GM18909 (cell line): Measurements from ENCODE around the gene ADRM1.

Experiments used
- ATAC-seq: cut with Tn5 transposase; IDR thresholded peaks from one replicate; pipeline ENCODE4 v1.9.1; 2021; ENCODE audit warnings: mild to moderate bottlenecking; ENCODE audit not compliant: unreplicated experiment, poor library complexity

Gene ADRM1

GRCh38 chr20:62321975-62322374 lies 19.2 kb downstream of the ADRM1 start:
- ATAC-seq = no peak

- ATAC-seq = no peak
Measured at GRCh38 chr20:62322492-62323041, 19.8 kb downstream of the ADRM1 start.

GRCh38 chr20:62323146-62323979 lies 20.6 kb downstream of the ADRM1 start:
- ATAC-seq = no peak

- ATAC-seq = no peak
Measured at GRCh38 chr20:62323980-62324906, 21.4 kb downstream of the ADRM1 start.

DNA sequence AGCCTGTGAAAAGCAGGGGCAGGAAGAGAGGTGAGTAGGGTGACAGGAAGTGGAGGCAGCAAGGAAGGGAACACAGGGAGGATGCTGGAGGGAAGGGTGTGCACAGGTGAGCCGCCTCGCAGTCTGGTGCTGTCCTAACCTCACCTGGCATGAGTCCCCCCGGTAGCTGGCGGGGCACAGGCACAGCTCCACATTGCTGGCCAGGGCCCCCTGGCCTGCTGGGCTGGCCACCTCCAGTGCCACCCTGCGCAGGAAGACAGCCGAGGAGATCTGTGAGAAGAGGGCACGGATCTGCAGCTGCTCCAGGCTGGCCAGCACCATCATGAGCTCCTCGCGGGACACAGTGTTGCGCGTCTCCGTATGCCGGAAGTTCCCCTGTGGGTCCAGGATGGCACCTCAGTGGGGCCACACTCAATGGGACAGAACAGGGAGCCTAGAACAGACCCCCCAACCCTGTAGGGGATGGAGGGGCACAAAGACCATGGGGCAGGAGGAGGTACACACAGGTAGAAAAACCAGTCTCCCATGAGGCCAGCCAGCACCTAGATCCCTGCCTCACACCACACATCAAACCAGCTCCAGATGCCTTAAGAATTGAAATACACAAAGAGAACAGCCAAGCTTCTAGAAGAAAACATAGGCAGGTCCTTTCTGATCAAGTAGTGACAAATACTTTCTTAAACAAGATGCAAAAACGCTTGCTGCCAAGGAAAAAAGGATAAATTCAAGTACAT lies 22.5 kb downstream of the ADRM1 start:
- ATAC-seq = no peak

DNA sequence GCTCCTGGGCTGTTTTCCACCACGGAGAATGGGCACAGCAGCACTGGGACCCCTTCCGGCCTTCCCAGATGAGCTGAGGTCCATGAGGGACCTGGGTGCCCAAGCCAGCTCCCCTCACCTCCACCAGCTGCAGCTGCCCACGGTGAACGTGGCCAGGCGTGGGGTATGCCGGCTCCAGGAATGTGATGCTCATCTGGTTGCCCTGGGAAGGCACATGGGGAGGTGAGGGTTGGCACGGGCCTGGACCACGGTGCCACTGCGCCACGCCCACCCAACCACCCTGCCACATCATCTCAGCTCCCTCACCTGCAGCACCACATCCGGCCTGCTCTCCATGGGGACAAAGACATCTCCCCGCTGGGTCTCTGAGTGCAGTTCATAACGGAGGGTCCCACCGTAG lies 23.8 kb downstream of the ADRM1 start:
- ATAC-seq = no peak

- ATAC-seq = no peak
Measured at GRCh38 chr20:62326959-62327725, 24.3 kb downstream of the ADRM1 start.

GRCh38 chr20:62327726-62328495 lies 25.1 kb downstream of the ADRM1 start:
- no peak for ATAC-seq

DNA sequence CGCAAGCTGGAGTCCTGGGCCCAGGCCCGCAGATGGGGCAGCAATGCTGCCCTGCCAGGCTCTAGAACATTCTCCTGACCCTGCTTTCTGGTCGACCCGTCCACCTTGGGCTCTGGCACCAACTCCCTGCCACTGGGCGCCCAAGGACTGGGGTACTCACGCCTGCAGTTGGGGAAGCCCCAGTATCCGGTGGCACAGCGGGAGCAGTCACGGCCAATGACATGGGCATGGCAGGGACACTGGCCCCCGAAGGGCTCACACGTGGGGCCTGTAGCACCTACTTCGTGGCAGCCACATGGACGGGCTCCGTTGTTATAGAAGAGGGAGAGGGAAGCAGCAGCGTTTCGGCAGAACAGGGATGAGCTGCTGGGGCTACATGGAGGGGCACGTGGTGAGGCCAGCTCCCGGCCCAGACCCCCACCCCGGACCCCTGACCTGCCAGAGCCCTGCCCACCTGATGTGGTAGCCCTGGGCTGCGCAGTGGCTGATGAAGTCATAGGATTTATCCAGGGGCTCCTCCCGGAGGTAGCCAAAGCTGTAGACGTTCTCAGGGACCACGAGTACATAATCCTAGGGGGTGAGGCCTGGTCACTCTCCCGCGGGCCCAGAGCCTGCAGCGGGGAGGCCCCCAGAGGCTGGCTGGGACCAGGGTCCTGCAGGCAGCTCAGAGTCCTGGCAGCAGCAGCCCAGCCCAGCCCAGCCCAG lies 26.0 kb downstream of the ADRM1 start:
- ATAC-seq = no peak

DNA sequence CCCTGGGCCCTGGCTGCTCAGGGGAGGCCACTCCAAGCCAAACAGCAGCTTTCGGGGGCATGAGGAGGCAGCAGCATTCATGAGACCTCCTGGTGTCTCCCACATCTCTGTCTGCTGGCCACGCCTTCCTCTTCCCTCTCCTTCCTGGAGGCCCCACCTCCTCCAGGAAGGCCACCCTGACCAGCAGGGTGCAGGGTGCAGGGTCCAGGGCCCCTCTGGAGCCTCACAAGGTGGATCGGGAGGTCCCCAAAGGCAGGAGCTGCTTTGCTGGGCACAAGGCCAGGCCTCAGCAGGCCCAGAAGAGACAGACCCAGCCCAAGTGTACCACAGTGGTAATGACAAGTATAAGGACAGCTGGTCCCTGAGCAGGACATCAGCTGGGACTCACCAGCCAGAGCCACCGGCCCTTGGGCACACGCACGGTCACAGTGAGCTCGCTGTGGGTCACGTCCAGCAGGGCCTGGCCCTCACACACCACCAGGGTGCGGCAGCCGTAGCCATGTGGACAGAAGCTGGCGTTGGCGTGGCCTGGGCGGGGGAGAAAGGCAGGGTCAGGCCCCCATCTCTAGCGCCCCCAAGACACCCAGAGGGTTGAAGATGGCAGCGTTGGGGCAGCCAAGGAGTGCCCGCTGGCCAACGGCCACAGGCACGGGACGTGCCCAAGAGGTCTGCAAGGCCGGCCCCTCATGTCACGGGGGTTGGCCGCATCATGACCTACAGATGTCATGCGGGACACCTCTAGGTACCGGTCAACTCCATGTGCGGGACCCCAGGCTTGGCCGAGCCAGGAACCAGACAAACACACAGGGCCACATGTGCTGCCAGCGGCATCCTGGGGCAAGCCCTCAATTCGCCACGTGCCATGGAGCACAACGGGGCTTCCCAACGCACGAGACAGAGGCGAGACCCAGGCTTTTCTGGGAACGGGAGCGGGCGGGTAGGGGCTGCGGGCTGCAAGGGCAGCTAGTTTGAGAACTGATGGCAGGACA lies 26.9 kb downstream of the ADRM1 start:
- no peak for ATAC-seq

- no peak for ATAC-seq
Measured at GRCh38 chr20:62330576-62331317, 27.9 kb downstream of the ADRM1 start.

DNA sequence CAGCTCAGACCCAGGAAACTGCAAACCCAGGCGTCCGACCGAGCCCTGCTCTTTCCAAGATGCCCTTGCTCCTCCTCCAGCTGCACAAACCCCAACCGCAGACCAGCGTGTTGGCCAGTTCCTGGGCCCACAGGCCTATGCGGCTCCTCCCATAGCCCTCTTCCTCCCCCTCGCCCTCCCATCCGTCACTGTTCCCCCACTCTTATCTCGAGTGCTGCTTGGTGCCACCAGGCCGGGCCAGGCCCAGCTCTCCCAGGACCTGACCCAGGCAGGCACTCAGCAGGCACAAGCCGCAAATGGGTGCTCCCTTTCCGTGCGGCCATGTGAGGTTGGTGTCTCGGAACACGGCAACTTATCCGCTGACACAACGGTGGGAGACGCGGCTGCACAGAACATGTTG lies 28.6 kb downstream of the ADRM1 start:
- no peak for ATAC-seq

DNA sequence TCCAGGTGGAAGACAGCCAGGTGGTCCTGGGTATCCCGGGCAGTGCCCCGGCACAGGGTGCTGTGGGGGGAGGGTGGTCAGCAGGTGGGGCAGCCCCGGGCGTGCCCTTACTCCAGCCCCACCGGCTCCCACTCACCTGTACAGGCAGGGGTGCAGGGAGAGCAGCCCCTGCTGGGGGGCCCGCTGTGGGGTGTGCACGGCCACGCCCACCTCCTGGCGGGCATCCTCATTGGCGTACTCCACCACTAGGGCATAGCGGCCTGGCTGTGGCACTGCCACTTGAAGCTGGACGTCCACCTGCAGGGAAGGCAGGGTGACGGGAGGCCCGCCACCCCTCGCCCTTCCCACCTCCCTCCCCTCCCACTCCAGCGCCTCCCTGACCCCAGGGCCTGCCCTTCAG lies 29.6 kb downstream of the ADRM1 start:
- no peak for ATAC-seq

- ATAC-seq = no peak
Measured at GRCh38 chr20:62332989-62333819, 30.4 kb downstream of the ADRM1 start.

DNA sequence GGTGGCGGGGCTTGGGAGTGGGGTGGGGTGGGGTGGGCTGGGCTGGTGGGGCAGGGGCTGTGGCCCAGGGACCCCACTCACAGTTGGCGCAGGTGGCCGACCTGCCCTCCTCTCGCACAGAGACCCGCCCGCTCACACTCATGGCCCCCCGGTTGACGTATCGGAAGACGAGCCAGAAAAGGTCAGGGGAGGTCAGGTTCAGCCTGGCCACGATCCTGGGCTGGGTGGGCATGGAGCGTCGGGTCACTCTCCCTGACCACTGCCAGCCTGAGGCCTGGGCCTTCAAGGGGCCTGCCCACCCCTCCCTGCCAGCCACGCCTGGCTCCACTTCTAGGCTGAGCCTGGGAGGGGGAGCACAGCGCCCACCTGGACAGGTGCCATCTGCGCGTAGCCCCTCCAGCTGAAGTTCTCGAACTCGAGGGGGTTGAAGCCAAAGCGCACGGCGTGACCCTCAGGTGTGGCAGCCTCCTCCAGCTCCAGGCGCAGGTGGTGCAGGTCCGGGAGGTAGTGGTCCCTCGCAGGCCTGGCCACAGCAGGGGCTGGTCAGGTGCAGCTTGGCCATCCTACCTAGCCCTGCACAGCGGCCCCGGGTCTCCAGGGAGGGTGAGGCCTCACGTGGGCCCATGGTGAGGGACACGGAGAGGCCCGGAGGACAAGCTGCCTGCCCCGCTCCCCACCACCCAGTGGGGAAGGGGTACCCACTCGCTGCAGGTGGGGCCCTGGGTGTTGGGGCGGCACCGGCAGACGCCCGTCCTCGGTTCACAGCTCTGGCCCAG lies 31.2 kb downstream of the ADRM1 start:
- no peak for ATAC-seq
